GM18505 (cell line): ENCODE measurements around the gene PRR33.

Experiments
- ATAC-seq: cut with Tn5 transposase; IDR thresholded peaks from one replicate; pipeline ENCODE4 v1.9.1; 2021; ENCODE audit not compliant: unreplicated experiment
- POLR2A ChIP-seq: IDR thresholded peaks from 4 replicates; pipeline ENCODE4 v1.6.1; 2011; ENCODE audit warnings: borderline replicate concordance; ENCODE audit not compliant: insufficient read depth, insufficient read length; ENCODE audit errors: extremely low read depth

PRR33 gene

GRCh38 chr11:1931341-1932104 is 39.8 kb upstream of the PRR33 start:
- no peak for TF ChIP-seq POLR2A
- no peak for ATAC-seq

GRCh38 chr11:1930462-1930830 is 38.8 kb upstream of the PRR33 start:
- no peak for ATAC-seq
- TF ChIP-seq POLR2A: no peak

GRCh38 chr11:1929621-1930461 is 38.1 kb upstream of the PRR33 start:
- no peak for ATAC-seq
- no peak for TF ChIP-seq POLR2A

- ATAC-seq: no peak
- TF ChIP-seq POLR2A: no peak
Observed at GRCh38 chr11:1928891-1929541, 37.3 kb upstream of the PRR33 start.

- TF ChIP-seq POLR2A: no peak
- ATAC-seq: no peak
Observed at GRCh38 chr11:1928470-1928890, 36.8 kb upstream of the PRR33 start.

GRCh38 chr11:1927848-1928469 is 36.3 kb upstream of the PRR33 start:
- TF ChIP-seq POLR2A: no peak
- ATAC-seq: no peak

- TF ChIP-seq POLR2A: no peak
- no peak for ATAC-seq
Observed at GRCh38 chr11:1927026-1927847, 35.5 kb upstream of the PRR33 start.

GRCh38 chr11:1926156-1927025 is 34.7 kb upstream of the PRR33 start:
- TF ChIP-seq POLR2A: no peak
- ATAC-seq: no peak

- no peak for ATAC-seq
- no peak for TF ChIP-seq POLR2A
Observed at GRCh38 chr11:1925373-1926155, 33.9 kb upstream of the PRR33 start.

- ATAC-seq: no peak
- no peak for TF ChIP-seq POLR2A
Observed at GRCh38 chr11:1924646-1925372, 33.1 kb upstream of the PRR33 start.
